GM19468 (cell line): ENCODE measurements around the gene KNOP1.
"Not testable (repeated sequence)": the region's sequence is repeated elsewhere in the genome, so short reads cannot be mapped to it uniquely, and the experiment has no call there.

Experiments
- ATAC-seq: cut with Tn5 transposase; IDR thresholded peaks from one replicate; pipeline ENCODE4 v1.9.1; 2021; ENCODE audit warnings: mild to moderate bottlenecking, moderate library complexity, moderate number of reproducible peaks; ENCODE audit not compliant: unreplicated experiment; ENCODE audit errors: extremely low read depth

KNOP1 gene

DNA sequence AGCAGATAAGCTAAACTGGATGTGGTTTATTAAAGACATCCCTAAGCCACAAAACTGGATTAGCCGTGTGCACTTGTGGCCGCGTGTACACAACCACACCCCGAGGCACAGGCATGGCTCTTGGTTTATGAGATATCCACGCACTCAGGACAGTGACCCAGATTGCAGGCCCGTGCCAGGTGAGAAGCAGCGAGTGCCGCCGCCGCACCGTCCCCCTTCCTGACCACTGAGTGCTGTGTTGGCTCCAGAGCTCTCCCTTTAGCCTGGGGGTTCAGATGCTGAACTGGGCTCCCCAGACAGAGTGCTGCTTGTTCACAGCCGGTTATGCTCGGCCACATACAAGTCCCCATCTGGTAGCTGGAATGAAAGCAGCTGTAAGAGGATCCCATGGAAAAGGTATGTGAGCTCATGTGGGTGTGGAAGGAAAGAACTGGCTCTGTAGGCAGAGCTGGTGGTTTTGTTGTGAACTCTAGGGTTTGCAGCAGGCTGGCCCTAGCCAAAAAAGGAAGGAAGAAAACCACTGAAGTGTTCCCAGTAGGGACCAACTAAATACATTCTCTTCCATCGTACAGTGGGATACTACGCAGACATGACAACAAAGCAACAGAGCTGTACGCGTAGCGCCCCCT, 29.5 kb downstream of the KNOP1 start:
- no peak for ATAC-seq

DNA sequence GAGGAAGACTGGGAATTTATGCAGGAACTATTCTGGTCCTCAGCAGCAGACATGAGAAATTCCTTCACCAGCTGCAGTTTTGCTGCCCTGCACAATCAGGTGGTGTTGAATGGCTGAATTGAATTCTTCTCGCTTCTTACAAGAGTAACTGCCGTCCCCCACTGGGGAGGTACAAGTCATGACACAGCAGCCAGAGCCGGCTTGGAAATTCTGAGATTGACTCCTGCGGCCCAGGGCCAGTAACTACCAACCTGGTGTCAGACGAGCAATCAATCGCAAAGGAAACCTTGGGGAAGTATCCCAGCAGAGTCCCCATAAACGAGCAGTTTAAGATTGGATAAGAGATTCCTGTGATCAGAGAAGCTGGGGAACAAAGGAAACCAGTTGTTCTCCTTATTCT, 30.7 kb downstream of the KNOP1 start:
- ATAC-seq: no peak

DNA sequence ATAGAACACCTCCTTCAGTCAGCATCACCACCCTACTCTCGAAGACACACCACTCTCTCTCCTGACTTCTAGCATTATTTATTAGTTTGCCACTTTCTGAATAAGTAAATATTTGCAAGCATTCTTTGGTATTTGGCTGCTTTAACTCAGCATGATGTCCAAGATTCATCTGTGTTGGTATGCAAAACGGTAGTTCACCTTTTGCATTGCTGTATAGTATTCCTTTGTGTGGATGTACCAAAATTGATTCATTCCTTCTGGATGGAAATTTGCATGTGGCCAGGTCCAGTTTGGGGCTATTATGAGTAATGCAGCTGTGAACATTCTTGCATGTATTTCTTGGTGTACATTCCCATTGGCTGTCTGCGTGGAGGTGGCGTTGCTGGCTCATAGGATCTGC, 32.9 kb downstream of the KNOP1 start:
- ATAC-seq: no peak

DNA sequence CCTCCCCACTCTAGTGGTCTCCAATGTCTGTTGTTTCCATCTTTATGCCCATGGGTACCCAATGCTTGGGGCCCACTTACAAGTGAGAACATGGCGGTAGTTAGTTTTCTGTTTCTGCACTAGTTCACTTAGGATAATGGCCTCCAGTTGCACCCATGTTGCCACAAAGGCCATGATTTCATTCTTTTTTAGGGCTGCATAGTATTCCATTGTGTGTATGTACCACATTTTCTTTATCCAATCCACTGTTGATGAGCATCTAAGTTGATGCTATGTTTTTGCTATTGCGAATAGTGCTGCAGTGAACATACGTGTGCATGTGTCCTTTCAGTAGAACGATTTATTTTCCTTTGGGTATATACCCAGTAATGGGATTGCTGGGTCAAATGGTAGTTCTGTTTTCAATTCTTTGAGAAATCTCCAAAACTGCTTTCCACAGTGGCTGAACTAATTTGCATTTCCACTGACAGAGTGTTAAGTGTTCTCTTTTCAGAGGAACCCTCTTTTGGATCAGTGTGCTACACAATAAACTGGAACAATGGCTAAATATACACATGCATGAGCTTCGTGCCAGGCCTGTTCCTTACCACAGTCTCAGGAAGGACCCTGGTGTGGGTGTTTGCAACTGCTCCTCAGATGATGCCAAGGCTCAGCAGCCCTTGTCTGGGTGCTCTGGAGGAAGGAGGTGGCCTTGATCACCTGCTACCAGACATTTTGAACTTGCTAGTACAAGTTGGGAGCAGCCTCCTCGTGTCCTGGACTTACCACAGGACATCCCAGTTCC, 34.4 kb downstream of the KNOP1 start:
- ATAC-seq: no peak

DNA sequence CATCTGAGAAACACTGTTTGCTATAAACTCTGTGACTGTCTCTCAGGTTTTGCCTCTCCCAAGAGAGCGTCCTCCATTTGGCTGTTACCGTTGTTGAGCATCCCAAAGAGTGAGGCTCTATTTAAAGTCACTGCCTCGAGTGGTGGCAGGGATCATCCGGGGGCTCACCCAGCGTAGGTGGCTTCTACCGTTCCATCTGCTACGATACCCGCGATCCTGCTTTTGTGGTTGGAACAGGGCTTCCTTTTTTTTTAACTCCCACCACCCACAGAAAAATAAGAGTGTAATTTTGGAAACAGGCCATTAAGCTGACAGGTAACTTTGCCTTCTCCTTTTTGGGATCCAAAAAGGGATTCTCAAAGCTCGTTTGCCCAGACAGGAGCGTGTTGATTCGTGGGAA, 36.4 kb downstream of the KNOP1 start:
- ATAC-seq: no peak

DNA sequence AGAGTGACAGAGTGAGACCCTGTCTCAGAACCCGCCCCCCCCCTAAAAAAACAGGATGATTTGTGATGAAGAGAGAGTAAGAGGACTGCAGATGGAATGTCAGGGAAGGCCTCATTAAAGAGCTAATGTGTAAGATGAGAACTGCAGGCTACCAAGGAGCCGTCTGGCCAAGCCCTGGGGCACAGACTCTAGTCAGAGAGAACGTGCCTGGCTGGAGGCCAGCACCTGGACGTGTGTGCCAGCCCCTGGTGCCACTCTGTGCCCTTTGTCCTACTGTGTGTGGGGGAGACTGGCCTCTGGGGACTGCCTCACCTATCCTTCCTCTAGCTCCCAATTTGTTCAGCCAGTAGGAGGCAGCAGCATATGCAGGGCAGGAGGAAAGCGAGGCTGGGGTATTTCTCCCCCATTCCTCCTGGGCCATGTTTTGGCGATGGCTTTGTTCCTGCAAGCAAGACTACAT, 37.1 kb downstream of the KNOP1 start:
- ATAC-seq: no peak

DNA sequence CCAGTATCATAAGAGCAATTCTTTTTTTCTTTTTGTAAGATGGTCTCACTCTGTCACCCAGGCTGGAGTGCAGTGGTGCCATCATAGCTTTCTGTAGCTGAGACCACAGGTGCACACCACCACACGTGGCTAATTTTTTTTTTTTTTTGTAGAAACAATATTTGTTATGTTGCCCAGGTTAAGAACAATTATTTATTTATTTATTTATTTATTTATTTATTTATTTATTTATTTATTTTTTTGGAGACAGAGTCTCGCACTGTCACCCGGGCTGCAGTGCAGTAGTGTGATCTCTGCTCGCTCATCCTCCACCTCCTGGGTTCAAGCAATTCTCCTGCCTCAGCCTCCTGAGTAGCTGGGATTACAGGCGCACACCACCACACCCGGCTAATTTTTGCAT, 38.7 kb downstream of the KNOP1 start:
- ATAC-seq: not testable (repeated sequence)

DNA sequence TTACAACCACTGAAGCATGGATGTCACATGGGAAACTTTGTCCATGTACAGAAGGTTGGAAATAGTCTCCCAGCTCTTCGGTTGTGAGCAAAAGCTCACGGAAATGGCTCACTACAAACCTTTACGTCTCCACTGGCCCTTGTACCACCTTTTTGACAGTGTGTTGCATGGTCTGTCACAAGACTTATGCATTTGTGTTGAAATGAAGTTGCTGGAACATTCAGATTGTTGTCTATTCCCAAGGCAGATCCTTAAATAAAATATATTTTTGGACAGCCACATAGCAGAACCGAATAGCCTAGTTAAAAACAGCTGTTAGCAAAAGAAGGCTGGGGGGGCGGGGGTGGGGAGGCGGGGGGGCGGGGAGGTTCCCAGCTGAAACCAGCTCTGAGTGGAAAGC, 39.2 kb downstream of the KNOP1 start:
- no peak for ATAC-seq

DNA sequence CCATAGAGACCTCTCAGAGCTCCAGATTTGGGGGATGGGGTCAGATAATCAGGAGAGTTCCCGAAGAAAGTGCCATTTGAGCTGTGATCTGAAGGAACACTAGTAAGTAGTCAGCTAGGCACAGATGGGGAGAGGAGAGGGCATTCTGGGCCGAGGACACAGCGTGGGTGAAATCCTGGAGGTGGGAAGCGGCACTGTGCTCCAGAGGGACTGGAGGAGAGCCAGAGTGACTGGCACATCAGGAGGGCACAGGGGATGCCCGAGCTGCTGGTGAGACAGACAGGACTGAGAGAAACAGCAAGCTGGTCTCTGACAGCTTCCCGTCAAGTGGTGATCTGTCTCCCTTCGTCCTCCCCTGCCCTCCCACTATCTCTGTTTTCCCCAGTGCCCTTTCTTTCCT, 40.6 kb downstream of the KNOP1 start:
- no peak for ATAC-seq

DNA sequence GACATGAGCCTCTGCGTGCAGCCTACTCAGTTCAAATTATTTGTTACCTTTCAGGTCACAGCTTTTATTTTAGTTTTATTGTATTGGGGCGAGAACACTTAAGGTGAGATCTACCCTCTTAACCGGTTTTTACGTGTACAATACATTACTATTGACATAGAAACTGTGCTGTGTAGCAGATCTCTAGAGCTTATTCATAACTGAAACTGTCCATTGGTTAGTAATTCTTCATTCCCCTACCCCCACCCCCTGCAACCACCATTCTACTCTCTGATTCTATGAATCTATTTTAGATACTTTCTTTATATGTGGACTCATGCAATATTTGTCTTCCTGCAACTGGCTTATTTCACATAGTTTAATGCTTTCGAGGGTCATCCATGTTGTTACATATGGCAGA, 43.5 kb downstream of the KNOP1 start:
- no peak for ATAC-seq

DNA sequence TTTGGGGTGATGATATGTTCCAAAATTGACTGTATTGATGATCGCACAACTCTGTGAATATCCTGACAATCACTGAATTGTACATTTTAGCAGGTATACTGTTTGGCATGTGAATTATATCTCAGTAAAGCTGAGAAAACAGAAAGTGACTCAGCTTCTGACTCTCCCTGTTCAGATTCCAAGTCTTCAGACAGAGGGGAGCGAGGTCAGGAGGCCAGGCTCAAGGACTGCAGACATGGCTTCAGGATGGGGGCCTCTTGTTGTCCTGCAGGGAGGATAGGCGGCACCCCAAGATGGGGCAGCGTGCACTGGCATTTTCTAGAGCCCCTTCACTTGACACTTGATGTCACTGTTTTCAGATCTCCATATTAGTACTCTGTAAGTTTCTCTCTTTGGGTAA, 45.6 kb downstream of the KNOP1 start:
- no peak for ATAC-seq

DNA sequence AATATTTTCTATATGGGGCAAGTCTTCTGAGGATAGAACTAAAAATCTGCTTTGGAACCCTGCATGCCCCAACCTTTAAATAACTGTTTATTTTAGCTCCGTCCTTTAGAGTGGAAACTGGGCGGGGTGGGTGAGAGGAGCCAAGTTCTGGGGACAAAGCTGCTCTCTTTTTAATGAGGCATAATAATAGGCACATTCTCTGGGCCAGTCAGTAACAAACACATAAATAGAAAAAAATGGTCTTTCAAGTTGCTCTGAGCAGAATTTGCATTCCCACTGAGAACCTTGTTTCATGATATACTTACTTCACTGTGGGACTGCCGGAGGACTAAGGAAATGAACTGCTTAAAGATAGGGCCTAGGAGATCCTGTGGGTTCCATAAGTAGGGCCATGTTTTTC, 51.5 kb downstream of the KNOP1 start:
- ATAC-seq: no peak

DNA sequence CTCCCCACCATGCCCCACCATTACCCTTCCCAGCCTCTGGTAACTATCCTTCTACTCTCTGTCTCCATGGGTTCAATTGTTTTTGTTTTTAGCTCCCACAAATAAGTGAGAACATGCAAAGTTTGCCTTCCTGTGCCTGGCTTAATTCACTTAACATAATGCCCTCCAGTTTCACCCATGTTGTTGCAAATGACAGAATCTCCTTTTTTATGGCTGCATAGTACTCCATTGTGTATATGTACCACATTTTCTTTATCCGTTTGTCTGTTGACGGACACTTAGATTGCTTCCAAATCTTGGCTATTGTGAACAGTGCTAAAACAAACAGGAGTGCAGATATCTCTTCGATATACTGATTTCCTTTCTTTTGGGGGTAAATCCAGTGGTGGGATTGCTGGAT, 52.7 kb downstream of the KNOP1 start:
- not testable (repeated sequence) for ATAC-seq

DNA sequence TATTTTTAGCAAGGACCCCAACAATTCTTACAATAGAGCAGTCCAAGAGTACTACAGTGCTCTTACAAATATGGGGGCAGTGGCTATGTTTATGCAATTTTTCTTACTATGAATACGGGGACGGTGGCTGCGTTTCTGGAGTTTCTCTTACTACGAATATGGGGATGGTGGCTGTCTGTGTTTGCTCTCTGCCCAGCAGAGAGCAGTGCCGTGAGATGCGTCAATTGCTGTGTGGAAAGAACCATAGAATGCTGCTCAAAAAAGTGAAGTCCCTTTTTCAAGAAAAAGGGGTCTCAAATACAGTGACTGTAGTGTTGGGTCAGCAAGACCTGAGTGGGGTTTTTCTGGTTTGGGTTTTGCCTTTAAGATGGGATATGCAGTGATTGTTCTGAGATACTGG, 53.9 kb downstream of the KNOP1 start:
- ATAC-seq: no peak

DNA sequence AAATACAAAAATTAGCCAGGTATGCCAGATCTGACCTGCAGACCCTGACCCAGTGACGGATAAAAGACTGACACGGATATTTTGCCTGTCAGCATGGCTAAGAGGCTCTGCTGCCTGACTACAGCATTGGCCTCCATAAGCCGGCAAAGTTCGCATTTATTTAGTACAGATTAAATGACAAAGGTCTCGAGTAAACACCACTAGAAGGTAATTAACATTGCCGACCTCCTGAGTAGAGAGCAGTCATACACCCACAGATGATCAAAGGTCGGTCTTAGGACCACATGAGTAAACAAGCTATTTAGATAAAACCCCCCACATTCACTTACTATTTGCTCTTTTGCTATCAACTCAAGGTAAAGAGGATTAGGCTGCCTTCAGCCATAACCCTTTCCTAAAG, 55.7 kb downstream of the KNOP1 start:
- ATAC-seq: no peak

DNA sequence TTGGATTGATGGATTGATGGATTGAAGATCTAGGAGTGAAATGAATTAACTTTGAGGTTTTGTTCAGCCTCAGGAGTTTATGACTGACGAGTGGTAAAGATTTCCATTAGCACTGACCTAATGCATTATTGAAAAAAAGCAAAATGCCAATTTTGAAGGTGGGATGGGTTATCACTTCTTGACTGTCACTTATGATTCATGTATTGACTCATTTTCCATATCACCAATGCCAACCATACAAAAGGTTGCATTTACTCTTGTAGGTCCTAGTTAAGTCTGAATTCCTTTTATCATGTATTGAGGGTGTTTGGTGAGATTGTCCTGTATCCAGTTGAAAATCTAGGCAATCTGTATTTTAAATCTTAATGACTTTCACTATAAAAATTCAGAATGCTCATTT, 57.6 kb downstream of the KNOP1 start:
- no peak for ATAC-seq

DNA sequence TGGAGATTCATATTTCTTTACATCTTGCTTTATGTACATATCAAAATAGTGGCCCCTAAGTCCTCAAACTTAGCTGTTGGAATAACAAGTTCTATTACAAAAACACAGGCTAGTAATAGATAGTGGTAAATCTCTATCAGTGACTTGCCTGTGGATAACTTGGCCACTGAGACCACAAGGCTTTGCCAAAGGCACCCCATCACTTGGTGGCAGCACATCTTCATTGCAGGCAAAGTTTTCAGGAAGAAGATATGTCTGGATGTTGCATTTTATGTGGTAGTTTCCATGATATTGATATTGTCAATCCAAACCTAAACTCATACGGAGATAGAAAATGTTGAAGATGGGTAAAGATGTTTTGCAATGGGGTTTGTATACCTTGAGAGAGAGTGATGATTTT, 58.5 kb downstream of the KNOP1 start:
- ATAC-seq: no peak

DNA sequence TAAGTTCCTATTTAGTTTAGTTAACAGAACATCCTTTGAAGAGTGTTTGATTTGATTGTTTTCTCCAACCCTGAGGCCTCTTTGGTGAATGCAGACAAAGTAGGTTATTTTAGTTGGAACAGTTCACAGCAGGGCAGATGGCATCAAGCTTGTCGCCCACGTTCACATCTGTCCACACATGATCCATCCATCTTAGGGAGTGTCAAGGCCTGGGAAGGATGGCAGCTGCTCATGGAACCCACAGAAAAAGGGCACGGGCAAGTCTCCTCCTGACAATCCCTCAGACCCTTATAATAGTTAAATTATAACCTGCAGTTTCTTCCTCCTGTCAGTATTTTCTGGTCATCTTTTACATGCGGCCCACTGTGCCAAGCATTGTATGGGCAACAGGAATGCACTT, 60.2 kb downstream of the KNOP1 start:
- no peak for ATAC-seq

DNA sequence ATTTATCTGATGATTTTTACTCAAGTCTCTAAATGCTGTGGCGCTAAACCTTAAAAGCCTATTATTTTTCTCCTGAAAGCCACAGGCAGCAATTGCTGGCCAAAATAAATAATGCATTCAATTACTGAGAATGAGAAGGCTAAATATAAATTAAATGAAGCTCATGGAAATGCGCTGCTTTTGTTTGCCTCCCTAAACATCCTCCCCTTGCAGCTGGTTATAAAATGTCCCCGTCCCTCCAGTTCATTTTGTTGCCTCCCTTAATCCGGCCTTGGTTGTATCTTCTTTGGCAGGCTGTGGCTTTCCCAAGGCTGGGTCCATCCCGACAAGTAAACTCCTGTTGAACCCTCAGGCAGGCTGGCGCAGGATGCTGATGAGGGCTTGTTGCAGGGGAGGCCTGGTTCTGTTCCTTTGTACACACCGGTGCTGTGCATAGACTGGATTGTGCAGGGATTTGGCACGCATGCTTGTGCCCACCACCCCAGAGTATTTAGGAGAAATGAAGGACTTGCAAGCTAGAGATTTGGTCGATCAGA, 62.7 kb downstream of the KNOP1 start:
- ATAC-seq: no peak

DNA sequence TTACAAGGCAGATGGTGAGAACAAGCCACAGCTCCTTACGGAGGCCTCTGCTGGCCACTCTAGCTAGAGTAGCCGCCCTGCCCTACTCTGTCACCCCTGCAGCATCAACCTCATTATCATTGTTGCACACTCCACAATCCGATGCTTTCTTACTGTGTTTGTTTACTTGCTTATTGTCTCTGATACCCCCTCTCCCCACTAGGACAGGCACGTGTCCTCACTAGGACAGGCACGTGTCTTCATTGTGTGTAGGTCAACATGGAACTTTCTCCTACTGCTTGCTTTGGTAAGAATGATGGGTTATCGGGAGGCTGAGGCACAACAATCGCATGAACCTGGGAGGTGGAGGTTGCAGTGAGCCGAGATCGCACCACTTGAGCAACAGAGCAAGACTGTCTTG, 63.9 kb downstream of the KNOP1 start:
- ATAC-seq: no peak
